GM19351 (cell line): ENCODE results near the gene YY1AP1.
"Not testable (repeated sequence)": the region's sequence is repeated elsewhere in the genome, so short reads cannot be mapped to it uniquely, and the experiment has no call there.

Experiments used
- ATAC-seq: cut with Tn5 transposase; IDR thresholded peaks from one replicate; pipeline ENCODE4 v1.9.1; 2021; ENCODE audit warnings: mild to moderate bottlenecking, moderate library complexity; ENCODE audit not compliant: unreplicated experiment

The YY1AP1 gene

DNA sequence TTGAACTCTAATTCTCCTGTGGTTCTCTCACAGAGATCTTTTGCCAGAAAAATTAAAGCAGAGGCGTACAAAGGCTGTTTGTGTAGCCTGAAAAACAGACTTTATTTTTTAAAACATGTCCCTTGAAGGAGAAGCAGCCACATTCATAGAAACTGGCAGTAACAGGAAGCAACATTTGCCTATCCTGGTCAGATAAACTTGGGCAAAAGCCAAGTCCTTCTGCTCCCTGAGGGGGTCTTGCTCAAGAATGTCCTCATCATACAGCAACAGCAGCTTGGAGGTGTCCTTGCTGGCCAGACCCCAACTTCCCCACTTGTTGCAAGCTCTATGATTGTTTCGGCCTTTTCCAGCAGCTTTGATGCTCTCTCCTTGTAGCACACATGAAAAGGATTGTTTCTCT, 42.3 kb downstream of the YY1AP1 start:
- ATAC-seq, result no peak

DNA sequence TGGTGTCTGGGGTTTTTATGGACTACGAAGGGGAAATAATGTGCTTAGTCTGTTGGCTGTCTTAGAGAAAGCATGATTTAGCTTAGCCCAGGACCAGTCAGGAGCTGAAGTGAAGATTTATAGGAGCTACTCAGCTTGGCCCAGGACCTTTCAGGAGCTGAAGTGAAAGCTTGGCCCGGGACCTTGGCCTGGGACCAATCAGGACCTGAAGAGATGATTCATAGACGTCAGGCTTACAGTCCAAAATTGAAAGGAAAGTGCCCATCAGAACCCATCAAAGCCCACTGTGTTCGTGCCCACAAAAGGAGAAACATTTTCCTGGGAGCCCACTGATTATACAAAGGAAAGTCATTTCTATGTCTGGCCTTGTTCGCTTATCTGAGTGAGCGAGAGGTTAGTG, 42.9 kb downstream of the YY1AP1 start:
- ATAC-seq, result no peak

DNA sequence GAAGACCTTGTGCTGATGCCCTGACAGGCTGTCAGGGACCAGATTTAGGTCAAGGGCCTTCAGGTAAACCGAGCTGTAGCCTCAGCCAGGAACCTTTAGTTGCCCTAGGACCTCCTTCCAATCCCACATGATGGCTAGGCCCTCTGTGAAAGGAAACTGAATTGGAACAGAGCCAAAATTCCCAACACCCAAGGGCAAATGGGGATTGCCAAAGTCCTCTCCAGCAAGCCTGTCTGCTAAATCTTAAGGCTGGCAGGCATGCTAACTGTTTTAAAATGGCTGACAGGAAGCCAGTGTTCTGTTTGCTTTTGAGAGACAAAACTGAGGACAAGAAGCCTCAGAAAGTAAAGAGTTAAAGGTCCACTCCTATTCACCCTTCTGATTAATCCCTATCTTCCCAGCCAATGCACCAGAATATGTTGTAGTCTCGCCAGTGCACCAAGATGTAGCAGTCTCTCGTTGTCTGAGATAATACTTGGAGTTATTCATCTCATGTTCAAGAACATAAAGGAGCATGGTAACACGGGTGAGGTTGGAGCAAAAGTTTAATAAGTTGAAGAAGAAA, 43.5 kb downstream of the YY1AP1 start:
- ATAC-seq, result no peak

DNA sequence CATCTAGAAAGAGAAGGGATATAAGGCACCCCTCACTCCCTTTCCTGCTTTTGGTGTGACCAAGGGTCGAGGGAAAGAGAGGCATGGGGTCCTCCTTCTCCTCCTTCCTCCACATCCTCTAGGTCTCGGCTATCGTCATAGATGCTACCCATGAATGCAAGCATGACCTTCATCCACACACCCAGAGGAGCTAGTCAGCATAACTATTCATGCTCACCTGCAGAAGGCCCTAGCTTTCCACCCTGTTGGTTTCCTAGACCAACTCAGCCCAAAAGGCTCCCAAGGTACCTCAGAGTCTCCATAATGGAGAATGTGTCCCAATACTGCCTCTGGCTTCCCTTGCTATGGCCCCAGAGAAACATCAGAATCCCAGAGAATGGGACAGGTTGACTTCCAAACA, 45.3 kb downstream of the YY1AP1 start:
- no peak for ATAC-seq

DNA sequence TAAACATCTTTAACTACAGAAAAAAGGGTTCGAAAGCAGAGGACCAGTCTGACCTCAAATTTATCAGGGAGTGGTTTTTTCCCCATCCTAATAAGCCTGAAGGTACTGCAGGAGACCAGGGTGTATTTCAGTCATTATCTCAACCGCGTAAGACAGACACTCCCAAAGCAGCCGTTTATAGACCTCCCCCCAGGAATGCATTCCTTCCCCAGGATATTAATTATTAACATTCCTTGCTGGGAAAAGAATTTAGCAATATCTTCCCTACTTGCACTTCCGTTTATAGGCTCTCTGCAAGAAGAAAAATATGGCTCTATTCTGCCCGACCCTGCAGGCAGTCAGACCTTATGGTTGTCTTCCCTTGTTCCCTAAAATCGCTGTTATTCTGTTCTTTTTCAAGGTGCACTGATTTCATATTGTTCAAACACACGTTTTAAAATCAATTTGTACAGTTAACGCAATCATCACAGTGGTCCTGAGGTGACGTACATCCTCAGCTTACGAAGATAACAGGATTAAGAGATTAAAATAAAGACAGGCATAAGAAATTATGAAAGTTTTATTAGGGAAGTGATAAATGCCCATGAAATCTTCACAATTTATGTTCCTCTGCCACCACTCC, 45.9 kb downstream of the YY1AP1 start:
- ATAC-seq, result not testable (repeated sequence)

DNA sequence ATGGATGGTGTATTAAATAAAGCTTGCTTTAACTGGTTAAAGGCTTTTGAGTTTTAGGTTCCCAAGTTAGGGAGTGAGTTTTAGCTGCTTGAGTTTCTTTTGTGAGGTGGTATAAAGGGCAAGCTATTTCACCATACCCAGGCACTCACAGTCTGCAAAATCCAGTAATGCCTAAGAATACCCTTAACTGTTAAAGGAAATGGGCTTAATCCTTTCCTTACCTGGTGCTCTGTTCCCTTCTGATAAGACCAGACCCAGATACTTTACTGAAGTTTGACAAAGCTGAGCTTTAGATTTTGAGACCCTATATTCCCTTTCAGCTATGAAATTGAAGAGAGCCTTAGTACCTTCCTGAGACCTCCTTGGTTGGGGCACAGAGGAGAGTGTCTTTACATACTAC, 48.2 kb downstream of the YY1AP1 start:
- ATAC-seq, result no peak

DNA sequence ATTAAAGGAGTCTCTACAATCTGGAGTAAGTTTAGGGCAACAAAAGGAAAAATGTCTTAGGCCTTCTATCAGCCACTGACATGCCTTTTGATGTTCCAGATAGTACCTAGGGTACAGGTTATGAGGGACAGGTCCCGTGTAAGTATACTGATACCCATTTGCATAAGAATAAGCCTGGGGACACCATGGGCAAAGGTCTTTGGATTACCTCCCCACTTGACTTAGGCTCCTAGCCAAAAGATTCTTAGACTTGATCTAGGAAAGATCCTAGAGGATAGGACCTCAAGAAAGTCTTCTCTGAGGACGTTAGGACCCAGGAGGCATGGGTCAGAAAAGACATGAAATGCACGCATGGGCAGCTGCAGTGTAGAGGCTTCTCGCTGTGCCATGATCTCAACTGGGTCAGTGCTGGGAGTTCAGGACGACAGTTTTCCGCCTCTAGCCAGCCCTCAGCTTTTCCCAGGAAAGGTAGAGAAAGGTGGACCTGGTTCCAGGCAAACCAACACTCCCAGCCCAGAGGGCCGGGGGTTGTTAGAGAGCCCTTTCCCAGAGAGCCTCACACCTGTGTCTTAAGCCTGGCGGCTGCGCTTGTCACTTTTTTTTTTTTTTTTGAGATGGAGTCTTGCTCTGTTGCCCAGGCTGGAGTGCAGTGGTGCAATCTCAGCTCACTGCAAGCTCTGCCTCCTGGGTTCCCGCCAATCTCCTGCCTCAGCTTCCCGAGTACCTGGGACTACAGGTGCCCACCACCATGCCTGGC, 52.0 kb downstream of the YY1AP1 start:
- no peak for ATAC-seq

DNA sequence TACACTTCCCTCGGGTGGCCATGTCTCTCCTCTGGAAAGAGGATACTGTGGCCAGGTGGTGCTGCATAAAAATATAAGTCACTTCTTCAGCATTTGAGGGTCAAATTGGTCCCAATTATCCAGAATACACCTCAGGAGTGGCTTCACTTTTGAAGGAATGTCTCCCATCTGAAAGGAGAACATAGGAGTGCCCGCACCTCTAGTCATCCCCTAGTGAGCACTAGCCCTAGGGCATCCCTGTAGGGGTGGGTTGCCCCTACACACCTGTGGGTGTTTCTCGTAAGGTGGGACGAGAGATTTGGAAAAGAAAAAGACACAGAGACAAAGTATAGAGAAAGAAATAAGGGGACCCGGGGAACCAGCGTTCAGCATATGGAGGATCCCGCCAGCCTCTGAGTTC, 62.1 kb downstream of the YY1AP1 start:
- not testable (repeated sequence) for ATAC-seq

DNA sequence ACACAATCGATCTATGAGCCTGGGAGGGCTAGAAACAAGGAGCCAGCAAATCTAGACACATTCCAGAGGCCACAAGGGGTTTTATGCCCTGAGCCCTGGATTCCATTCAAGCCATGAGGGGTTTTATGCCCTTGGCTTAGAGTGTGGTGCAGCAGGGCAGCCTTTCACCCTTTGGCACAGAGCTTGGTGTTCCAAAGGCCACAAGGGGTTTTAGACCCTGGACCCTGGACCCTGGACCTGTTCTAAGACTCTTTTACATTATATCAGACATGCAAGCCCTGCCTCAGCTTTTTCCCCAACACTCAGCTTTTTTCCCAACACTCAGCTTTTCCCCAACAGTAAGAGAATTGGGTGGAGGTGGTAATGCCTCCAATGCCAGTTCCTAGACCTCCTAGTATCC, 65.2 kb downstream of the YY1AP1 start:
- no peak for ATAC-seq

DNA sequence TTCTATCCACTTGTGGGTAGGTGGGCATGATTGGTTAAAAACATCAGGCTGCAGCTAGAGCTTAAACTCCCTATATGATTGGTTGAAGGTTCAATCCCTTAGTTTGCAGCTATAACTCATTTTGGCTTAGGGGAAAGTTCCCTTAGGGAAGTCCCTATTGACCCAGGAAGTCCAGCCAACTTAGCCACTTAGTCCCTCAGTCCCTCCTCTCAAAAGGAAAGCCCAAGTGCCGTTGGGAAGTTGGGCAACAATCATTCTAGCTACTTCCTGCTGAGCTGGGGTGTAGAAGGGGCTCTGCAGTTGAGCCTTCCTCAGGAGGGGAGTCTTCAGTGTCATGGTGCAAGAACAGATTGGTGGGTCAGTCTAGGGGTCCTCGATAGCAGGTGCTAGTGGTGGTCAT, 66.4 kb downstream of the YY1AP1 start:
- no peak for ATAC-seq

DNA sequence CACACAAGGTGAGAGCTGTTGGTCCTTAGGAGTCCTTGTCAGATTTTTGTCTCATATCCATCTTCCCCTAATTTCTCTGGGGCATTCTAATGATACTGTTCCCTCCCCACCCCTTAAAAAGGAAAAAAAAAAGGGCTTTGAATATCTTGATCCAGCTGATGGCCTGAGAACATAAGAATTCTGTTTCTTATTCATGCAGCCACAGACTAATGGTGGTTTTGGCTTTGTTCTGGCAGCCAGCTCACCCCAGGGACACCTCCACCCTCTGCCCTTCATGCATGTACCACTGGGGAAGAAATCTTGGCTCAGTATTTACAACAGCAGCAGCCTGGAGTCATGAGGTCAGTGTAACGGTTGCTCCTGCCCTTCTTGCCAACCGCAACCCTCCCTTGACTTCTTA, 75.3 kb downstream of the YY1AP1 start:
- ATAC-seq, result not testable (repeated sequence)

DNA sequence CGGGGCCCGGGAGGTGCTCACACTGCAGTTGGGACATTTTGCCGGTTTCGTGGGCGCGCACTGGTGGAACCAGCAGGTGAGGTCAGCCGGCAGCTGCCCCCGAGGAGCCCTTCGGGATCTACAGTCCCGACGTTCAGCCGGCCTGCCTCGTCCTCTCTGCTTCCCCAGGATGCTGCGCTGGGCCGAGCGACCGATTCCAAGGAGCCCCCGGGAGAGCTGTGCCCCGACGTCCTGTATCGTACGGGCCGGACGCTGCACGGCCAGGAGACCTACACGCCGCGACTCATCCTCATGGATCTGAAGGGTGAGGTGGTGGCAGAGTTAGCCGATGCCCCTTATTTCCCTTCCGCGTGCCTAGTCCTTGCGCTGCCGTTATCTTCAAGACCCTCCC, 78.3 kb downstream of the YY1AP1 start:
- peak; percentile 20 for ATAC-seq

DNA sequence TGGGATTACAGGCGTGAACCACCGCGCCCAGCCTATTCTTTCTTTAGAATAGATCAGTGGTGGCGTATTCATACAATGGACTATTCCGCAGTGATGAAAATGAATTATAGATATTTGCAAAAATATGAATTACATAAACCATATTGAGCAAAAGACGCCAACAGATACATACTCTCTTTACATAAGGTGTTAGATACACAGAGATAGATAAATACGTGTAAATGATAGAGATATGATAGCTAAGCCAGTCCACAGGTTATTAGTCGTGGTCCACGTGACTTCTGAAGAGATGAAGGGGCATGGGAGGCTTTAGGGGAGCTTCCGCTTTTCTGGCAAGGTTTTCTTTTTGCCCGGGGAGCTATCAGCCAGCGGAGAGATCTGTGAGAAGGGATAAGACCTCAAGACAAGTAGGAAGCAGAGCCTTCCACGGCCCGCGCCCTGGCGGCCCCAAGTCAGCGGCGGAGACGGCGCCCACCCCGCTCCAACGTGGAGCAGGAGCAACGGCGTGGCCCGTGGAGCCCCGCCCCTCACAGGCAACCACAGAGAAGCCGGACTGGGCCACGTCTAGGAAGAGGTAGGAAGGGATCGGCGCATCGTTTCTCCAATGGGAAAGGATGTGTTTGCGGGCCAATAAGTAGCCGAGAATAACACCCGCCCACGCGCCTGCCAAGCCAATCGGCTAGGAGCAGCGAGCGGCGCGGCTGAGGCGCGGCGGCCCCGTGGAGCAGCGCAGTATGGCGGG, 78.9 kb downstream of the YY1AP1 start, which contains the start of gene MSTO1:
Gene MSTO1 (plus strand): TSS at position 704 of the 742 bp plus-strand sequence. CDS start 31 bp downstream, at position 735.
- ATAC-seq, result peak; percentile 87
